COLO668 (cell line): ENCODE data around the gene CCSER2.
"Not testable (repeated sequence)": the region's sequence is repeated elsewhere in the genome, so short reads cannot be mapped to it uniquely, and the experiment has no call there.

Source experiments
- DNase-seq: peaks from one replicate; lab custom pipeline; 2025; ENCODE audit not compliant: unreplicated experiment; lab: John Stamatoyannopoulos, UW

Gene CCSER2

DNA sequence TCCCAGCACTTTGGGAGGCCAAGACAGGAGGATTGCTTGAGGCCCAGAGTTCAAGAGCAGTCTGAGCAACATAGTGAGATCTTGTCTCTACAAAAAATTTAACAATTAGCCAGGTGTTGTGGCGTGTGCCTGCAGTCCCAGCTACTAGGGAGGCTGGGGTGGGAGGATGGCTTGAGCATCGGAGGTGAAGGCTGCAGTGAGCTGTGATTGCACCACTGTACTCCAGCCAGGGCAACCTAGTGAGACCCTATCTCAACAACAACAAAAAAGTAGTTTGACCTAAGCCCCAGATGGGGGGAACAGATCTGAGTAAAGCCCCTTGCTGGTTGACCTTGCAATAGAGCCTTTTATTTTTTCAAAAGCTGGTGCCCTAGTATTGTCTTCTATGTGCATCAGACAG, 15.6 kb upstream of the CCSER2 start:
- DNase-seq, result no peak

DNA sequence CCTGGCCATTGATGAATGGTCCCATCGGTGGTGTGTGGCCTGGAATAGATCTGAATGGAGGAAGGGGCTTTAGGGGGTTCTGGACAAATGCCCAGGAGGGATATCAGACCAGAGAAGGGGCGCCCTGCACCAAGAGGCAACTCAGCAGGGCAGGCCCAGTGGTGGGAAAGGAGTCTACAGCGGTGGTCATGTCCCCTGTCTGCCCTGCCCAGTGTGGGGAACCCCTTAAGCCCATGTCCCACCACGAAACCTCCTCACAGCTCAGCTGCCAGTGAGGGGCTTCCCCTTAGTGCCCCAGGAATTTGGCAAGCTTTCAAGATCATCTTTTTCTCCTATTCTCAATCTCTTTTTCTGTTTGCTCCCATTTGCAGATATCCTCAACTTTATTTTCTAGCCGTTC, 14.1 kb upstream of the CCSER2 start:
- DNase-seq, result no peak

DNA sequence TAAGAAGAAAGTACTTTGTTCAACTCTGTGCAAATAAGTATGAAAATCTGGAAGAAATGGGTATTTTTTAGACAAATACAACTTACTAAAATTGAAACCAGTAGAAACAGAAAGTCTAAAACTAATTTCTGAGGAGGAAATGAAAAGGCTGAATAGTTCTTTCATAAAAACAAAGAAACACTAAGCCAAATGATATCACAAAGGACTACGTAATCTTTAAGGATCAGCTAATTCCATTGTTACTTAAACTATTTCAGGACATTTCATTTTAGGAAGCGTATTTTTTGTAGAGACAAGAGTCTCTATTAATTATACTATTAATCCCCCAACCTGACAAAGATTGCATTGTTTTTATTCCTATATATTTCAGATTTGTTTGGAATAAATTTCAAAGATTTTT, 11.2 kb upstream of the CCSER2 start:
- no peak for DNase-seq

DNA sequence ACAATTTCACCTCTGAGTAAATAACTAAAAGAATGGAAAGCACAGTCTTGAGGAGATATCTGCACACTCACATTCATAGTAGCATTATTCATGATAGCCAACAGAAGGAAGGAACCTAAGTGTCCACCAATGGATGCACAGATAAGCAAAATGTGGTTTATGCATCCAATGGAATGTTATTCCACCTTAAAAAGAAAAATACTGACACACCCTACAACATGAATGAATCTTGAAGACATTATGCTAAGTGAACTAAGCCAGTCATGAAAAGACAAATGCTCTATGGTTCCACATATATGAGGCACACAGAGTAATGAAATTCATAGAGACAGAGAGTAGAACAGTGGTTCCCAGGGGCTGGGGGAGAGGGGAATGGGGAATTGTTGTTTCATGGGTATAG, 6.5 kb upstream of the CCSER2 start:
- no peak for DNase-seq

DNA sequence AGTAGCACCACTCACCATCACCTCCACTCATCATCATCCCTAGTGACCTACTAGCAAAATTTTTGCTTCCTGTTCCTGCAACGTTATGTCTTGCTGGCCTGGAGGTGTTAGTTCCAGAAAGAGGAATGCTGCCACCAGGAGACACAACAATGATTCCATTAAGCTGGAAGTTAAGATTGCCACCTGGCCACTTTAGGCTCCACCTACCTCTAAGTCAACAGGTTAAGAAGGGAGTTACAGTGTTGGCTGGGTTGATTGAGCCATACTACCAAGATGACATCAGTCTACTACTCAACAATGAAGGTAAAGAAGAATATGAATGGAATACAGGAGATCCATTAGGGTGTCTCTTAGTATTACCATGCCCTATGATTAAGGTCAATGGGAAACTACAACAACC, 4.8 kb upstream of the CCSER2 start:
- DNase-seq, result not testable (repeated sequence)

DNA sequence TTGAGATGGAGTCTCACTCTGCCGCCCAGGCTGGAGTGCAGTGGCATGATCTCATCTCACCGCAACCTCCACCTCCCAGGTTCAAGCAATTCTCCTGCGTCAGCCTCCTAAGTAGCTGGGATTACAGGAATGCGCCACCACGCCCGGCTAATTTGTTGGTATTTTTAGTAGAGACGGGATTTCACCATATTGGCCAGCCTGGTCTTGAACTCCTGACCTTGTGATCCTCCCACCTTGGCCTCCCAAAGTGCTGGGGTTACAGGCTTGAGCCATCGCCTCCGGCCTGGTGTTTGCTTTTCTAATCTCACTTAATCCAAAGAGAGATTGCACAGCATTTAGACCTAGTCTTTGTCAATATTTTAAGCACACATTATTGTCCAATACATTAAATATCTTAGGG, 1.4 kb upstream of the CCSER2 start:
- not testable (repeated sequence) for DNase-seq

DNA sequence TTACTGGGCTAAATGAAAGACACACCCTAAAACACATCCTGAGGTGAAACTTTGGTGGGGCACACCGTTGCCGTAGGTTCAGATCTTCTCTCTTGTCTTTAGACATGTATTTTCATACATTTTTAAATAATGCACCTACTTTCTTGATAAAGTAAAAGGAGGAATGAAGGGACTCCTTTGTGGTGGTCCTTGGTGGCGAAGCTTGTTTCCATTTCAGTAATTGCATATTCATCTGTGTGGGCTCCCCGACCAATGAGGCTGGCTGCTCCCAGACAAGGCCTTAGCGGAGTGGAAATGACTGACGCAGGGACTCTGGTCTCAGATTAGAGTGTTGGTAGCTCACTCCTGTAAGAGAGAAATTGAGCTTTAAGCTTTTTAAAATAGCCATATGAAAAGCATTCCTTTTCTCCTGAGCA, 815 bp downstream of the CCSER2 start:
- peak; percentile 7 for DNase-seq

DNA sequence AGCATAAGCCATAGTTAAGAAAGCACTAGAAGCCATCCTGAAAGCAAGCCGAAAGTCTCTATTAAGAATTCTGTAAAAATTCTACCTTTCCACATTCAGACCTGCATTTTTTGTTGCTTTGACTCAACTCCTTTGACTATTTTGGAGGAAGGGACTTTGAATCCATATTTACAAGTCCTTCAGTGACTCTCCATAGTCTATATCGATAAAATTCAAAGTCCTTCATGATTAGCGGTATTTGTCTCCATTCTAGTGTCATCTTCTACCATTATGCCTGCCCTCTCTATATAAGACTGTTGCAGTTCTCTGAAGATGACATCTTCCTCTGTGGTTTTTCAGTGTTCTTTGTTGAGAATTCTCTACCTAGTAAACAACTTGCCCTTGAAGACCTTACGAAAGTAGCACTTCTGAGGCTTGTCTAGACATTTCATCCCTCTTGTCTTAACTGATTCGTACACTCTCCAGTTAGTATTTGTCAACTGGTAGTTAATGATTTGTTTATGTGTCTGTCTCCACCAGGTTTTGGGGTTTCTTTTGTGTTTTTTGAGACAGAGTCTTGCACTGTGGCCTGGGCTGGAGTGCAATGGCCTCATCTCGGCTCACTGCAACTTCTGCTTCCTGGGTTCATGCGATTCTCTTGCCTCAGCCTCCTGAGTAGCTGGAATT, 1.7 kb downstream of the CCSER2 start:
- DNase-seq, result no peak

DNA sequence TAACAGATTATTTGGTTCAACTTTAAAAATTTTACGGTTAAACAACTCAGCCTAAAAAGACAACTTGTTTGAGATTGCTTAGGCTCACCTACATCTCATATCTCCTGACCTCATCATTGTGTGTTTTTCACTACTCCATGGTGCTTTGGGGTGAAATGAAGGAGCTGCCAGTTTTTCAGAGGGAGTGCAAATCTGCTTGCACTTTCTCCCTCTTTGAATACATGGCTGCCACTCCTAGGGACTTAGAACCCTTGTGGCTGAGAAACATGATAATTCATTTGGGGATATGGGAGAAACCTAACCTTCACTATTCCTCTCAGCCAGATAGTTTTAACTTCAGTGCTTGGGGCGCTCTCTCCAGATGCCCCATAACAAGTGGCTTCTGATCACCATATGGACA, 2.7 kb downstream of the CCSER2 start:
- no peak for DNase-seq

DNA sequence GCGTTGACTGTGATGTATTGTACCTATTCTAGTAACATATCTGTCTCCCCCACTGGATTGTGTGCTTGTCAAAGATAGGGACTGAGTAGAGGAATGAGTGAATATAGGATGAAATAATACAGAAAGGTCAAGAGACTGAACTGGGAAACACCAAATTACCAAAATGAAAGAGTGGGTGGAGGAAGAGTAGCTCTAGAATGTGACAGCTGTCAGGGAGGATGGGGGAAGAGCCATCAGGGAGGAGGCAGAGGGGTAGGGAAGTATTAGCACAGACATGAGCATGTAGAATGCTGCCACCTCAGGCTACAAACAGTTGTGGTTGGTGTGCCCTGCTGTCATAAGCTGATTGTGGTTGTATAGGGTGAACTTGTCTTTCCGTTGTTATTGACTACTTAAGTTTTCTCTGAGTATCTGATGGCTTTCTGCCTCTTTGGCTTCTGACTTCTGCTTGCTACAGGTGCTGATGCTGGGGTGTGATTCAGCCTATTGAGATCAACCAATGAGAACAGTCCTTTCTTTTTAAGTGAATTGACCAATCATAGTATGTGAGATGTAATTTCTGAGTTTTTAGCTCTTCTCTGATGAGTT, 5.6 kb downstream of the CCSER2 start:
- DNase-seq, result no peak

DNA sequence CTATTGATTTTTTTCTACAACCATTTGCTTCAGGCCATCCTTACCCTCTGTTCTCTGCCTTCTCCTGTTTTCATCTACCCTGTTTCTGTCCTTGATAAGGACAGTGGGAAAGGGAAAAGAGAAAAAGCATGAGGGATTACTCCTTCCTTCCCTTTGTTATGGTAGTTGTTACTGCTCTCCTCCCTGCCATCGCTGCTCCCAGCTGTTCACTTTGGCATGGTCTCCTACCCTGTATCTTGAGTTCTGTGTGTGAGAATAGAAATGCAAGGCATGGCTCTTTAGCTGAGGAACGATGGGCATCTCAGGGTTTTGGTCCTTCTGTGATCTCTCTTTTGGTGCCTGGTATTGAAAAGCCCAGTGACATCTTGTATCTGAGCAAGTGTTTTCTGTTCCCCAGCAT, 6.4 kb downstream of the CCSER2 start:
- DNase-seq, result no peak

DNA sequence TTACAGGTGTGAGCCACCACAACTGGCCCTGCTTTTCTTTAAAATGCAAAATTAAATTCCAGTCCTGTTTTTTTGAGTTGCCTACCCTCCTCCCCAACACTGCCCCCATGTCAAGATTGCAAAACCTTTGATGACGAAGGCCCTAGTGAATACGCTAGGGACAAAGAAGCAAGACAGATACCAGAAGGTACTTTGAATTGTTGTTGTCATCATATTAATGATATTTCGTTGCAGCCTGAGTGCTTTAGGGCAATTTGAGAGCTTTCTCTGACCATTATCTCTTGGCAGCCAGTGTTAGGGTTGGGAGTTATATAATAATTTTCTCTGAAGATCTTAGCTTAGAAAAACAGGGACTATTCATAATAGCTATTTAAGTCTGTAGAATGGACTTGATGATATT, 7.1 kb downstream of the CCSER2 start:
- no peak for DNase-seq

DNA sequence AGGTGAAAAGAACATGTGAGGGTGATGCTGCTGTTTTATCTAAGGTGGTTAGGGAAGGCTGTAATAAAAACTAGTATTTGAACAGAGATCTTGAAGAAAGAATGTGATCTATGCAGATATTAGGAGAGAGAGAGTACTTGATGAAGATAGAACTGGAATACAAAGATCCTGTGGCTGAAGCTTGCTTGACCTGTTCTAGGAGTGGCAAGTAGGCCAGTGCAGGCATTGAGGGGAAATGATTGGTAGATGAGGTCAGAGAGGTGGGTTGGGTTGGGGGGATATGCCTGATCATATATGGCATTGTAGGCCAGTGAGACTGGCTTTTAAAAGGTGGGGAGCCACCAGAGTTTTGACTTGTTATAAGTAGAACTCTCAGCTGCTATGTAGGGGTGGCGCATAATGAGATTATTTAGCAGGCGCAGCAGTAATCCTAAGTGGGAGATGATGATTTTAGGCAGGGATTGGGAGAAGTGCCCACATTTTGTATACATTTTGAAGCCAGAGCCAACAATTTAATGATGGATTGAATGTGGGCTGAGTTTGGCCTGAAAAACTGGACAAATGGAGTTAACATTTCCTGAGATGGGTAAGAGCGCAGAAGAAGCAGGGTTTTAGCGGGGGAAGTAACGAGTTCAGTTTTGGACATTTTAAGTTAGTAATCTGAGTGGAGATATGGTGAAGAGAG, 8.2 kb downstream of the CCSER2 start:
- no peak for DNase-seq

DNA sequence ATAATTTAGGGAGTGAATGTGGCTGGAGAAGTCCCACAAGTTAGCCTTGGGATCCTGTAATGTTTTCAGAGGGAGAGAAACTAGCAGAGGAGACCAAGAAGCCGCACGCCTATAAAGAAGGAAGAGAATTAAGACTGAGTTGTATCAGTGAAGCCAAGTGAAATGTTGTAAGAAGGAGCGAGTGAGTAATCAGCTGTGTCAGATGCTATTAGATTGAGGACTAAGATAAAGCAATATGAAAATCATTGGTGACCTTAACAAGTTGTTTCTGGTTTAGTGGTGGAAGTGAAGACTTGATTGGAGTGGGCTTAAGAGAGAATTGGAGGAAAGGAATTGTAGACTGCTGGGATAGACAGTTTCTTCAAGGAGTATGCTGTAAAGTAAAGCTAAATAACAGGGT, 8.8 kb downstream of the CCSER2 start:
- no peak for DNase-seq

DNA sequence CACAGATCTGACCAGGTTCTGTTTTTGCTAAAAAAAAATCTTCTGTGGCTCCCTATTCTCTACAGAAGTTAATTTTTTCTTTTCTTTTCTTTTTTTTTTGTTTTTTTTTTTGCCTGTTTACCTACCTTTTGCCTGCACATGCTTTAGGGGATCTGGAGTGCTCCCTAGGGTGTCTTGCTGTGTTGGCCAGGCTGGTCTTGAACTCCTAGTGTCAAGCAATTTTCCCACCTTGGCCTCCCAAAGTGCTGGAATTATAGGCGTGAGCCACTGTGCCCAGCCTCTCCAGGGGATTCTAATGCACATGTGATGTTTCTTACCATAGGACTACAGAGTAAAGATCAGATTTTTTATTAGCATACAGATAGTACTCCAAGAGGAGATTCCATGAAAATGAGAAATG, 10.6 kb downstream of the CCSER2 start:
- no peak for DNase-seq

DNA sequence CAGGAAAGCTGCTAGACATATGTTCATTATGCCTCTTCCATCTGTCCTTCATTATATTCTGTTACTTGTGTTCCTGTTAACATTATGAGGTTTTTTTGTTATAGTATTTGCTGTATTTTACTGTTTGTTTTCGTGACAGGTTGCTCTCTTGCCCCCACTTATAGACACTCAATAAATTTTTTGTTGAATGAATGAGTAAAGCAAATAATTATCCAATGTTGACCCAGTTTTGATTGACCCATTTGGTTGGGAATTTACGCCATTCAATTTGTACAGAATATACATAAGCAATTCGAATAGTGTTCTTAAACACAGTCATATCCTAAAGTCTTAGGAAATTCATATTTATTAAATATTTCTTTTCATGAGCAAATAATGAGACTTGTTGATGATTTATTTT, 11.8 kb downstream of the CCSER2 start:
- DNase-seq, result no peak

DNA sequence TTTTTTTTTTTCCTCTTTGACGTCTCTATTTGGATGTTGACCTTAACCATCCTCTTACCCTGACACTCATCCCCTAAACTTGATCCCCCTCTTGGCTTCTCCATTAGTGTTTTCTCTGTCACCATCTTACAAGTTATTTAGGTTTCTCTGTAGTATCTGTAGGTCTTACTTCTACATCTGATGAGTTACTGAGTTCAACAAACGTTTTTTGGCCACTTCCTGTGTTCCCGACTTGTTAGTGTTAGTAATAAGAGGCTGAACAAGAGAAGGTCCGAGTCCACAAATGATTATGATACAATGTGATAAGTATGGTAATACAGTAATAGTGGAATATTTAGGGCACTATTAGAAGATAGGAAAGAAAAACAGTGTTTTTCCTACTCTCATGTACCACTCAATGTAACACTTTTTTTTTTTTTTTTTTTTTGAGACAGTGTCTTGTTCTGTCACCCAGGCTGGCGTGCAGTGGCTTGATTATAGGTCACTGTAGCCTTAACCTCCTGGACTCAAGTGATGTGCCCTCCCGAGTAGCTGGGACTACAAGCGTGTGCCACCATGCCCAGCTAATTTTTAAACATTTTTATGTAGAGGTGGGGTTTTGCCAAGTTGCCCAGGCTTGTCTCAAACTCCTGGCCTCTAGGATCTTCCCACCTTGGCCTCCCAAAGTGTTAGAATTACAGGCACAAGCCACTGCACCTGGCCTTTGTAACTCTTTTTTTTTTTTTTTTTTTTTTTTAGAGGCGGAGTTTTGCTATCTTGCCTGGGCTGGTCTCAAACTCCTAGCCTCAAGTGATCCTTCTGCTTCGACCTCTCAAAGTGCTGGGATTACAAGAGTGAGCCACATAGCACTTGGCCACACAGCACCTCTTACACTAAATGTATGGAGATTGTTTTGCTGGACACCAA, 12.5 kb downstream of the CCSER2 start:
- DNase-seq, result no peak

DNA sequence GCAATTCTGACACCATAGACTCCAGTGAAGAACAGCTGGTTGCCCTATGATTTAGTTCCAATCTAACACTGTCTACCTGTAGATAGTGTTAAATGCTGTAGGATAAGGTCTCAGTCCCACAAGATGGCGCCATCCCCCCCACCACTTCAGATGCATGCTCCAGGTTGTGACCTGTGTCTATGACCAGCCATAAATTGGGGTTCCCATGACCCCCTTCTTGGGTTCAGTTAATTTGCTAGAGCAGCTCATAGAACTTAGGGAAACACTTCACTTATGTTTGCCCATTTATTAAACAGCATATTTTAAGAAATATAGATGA, 13.1 kb downstream of the CCSER2 start:
- DNase-seq, result no peak

DNA sequence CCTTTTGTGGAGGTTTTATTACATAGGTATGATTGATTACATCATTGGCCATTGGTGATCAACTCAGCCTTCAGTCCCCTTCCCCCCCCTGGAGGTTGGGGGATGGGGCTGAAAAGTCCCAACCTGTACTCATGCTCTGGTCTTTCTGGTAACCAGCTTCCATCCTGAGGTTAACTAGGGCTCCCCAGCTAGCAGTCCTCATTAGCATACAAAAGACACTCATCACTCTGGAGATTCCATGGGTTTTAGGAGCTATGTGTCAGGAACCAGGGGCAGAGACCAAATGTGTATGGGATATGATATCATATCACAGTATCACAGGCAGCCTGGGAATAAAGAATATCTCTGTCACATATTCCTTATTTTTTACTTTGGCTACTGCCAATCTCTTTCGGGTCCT, 13.6 kb downstream of the CCSER2 start:
- no peak for DNase-seq

DNA sequence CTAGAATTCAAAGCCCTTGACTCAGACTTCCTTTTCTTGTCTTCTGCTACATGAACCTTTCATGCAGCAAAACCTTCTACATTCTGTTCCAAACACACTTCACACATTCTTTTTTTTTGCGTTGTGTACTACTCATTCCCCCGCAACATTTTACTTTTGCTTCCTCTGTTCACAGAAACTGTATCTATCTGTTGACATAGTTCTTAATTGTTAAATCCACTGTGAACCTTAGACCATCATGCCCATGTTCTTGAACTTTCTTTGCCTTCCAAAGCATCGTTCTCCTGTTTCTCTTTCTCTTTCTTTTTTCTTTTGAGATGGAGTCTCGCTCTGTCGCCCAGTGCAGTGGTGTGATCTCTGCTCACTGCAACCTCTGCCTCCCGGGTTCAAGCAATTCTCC, 14.2 kb downstream of the CCSER2 start:
- DNase-seq, result no peak

DNA sequence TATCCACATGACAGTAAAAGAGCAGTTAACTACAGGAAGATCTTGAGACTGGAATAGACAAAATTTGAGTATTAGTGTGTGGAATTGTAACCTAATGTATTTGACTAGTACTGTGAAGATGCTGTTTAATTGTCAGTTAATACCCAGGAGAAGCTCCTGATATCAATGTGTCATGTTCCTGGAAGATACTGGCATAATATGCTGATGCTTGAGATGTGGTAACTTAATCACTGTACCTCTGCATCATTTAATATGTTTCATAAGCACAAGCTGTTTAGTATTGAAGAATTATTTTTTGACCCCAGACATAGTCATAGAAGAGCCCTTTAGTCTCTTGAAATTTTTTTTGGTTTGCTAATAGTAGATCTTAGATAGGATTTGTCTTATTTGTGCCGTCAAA, 15.4 kb downstream of the CCSER2 start:
- no peak for DNase-seq

DNA sequence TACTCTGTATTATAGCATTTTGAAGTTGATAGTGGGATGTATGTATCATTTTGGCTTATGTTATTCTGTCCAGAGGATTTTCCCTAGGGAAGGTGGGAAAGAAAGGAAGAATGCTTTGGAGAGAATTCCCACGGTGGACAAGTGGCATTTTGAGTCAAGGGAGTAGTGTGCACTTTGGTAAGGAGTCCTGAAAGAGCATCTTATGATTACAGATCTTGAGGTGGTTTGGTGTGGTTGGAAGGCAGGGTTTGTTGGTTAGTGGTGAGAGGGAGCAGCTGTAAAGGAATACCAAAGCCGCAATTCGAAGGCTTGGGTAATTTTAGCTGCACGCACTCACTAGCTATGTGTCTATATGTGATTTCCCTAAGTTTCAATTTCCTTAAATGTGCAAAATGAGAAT, 16.1 kb downstream of the CCSER2 start:
- DNase-seq, result no peak
